ENCODE results near the gene OXCT2. TPM values are rescaled to one million over a fixed set of nuclear protein-coding genes. Genes with fewer than 3 reads are reported as not detected.

OXCT2 gene
- total and polyA plus RNA-seq, 9 of the 15 experiments (the other 6 are each of a cell fraction or from before 2014, with no cell fraction given): 0.08 to 0.64 (median 0.22) TPM; not detected in 2

DNA sequence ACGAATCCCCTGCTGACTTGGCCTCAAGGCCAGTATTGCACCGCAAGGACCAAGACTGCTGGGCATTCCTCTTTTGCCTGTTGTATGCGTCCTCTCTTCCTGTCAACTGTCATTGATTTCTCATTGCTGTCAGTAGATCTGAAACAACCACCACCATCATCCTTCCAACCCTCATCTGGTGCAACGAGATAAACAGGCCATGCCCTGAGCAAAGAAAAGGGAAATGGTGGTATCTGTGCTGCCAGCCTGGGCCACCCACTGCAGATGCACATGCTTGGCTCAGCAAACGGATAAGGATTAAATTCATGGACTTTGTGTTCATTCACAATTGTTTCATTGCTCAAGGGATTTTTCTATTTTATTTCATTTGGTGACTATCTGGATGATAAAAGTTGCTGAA, 13.6 kb downstream of the OXCT2 start (continued):
- no peak for TF ChIP-seq ZNF407 (IDR thresholded peaks at IDR 0.05; ENCODE audit: low read depth)
- peak; percentile 52 for TF ChIP-seq TAL1 (IDR thresholded peaks at IDR 0.05)
- no peak for TF ChIP-seq SMARCA5 (IDR thresholded peaks at IDR 0.05)
- TF ChIP-seq, protein P1, sequence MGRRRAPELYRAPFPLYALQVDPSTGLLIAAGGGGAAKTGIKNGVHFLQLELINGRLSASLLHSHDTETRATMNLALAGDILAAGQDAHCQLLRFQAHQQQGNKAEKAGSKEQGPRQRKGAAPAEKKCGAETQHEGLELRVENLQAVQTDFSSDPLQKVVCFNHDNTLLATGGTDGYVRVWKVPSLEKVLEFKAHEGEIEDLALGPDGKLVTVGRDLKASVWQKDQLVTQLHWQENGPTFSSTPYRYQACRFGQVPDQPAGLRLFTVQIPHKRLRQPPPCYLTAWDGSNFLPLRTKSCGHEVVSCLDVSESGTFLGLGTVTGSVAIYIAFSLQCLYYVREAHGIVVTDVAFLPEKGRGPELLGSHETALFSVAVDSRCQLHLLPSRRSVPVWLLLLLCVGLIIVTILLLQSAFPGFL (CRISPR knock-in tag; IDR thresholded peaks at IDR 0.05): no peak
- TF ChIP-seq TSHZ1 (CRISPR knock-in tag; IDR thresholded peaks at IDR 0.05): no peak
- peak; percentile 65 for TF ChIP-seq BHLHE40 (IDR thresholded peaks at IDR 0.05; ENCODE audit: low read length)
- TF ChIP-seq TBL1XR1 (IDR thresholded peaks at IDR 0.05; ENCODE audit: low read length in 2 of 2): no peak
- peak; percentile 49 for TF ChIP-seq CBFA2T2 (conservative IDR thresholded peaks at IDR 0.05)
- TF ChIP-seq GMEB1 (CRISPR knock-in tag; IDR thresholded peaks at IDR 0.05): no peak
- no peak for TF ChIP-seq MTF1 (CRISPR knock-in tag; IDR thresholded peaks at IDR 0.05; ENCODE audit: borderline replicate concordance)
- no peak for TF ChIP-seq XRCC5 (IDR thresholded peaks at IDR 0.05; ENCODE audit: low read depth, low read length)
- TF ChIP-seq, protein P2, sequence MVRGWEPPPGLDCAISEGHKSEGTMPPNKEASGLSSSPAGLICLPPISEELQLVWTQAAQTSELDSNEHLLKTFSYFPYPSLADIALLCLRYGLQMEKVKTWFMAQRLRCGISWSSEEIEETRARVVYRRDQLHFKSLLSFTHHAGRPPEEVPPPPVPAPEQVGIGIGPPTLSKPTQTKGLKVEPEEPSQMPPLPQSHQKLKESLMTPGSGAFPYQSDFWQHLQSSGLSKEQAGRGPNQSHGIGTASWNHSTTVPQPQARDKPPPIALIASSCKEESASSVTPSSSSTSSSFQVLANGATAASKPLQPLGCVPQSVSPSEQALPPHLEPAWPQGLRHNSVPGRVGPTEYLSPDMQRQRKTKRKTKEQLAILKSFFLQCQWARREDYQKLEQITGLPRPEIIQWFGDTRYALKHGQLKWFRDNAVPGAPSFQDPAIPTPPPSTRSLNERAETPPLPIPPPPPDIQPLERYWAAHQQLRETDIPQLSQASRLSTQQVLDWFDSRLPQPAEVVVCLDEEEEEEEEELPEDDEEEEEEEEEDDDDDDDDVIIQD (CRISPR knock-in tag; IDR thresholded peaks at IDR 0.05): no peak
- no peak for TF ChIP-seq ZNF583 (CRISPR knock-in tag; IDR thresholded peaks at IDR 0.05)

Data from K562 (cell line).